Omental fat pad (tissue), 4 donors: Measurements from ENCODE around the gene PPP1R13B. TPM values are rescaled to one million over a fixed set of nuclear protein-coding genes. Genes with fewer than 3 reads are reported as not detected.

Experiments
- ATAC-seq: fragments of 150-250 bp; one replicate; pipeline ENCODE4 v1.9.1; 2016; ENCODE audit warnings: mild to moderate bottlenecking, moderate library complexity; ENCODE audit not compliant: low FRiP score
- DNase-seq: peaks from one replicate; pipeline ENCODE4 v3.0.0-alpha.2; 2019; ENCODE audit warnings: low spot score
- CTCF ChIP-seq, 3 donors: fragments of 450-650 bp; IDR thresholded peaks; one replicate each; pipeline ENCODE4 v1.5.1; 2016 to 2017; ENCODE audit warnings: antibody characterized with exemption in 3 of 3, mild to moderate bottlenecking in 3 of 3, moderate library complexity in 2 of 3
- total RNA-seq, 4 donors: library from RNA; depleted of rRNA; stranded (reverse); fragments of >200 nt; gene quantifications; one replicate each; pipeline ENCODE4 v1.1.0, GENCODE V29; 2016

The PPP1R13B gene
- total RNA-seq, 4 donors from 2014 or later = 9.7 to 31.1 (median 15.0) TPM

GRCh38 chr14:103728721-103729120 is 118.7 kb downstream of the PPP1R13B start:
- no peak for TF ChIP-seq CTCF (IDR thresholded peaks at IDR 0.05)
- DNase-seq = no peak
- no peak for ATAC-seq

GRCh38 chr14:103728141-103728540 is 119.2 kb downstream of the PPP1R13B start:
- ATAC-seq (no peak), DNase-seq (no peak)
- TF ChIP-seq CTCF (IDR thresholded peaks at IDR 0.05) = no peak

GRCh38 chr14:103727313-103727980 is 119.9 kb downstream of the PPP1R13B start:
- ATAC-seq = no peak
- DNase-seq = no peak
- no peak for TF ChIP-seq CTCF (IDR thresholded peaks at IDR 0.05)

GRCh38 chr14:103726474-103726873 is 120.9 kb downstream of the PPP1R13B start:
- no peak for ATAC-seq
- TF ChIP-seq CTCF (IDR thresholded peaks at IDR 0.05) = no peak
- DNase-seq = no peak

GRCh38 chr14:103725739-103726395 is 121.5 kb downstream of the PPP1R13B start:
- DNase-seq (no peak), ATAC-seq (no peak)

GRCh38 chr14:103725001-103725682 is 122.2 kb downstream of the PPP1R13B start:
- DNase-seq = no peak
- ATAC-seq = no peak
- no peak for TF ChIP-seq CTCF (IDR thresholded peaks at IDR 0.05)

More at GRCh38 chr14:103725739-103726395, 121.5 kb downstream of the PPP1R13B start:
- TF ChIP-seq CTCF (IDR thresholded peaks at IDR 0.05) = no peak
